HG03095 (cell line): ENCODE measurements around the gene MTO1.
"Not testable (repeated sequence)": the region's sequence is repeated elsewhere in the genome, so short reads cannot be mapped to it uniquely, and the experiment has no call there.

Experiments used
- ATAC-seq: cut with Tn5 transposase; IDR thresholded peaks from one replicate; pipeline ENCODE4 v1.9.1; 2021; ENCODE audit warnings: moderate library complexity; ENCODE audit not compliant: unreplicated experiment

The MTO1 gene, protein sequence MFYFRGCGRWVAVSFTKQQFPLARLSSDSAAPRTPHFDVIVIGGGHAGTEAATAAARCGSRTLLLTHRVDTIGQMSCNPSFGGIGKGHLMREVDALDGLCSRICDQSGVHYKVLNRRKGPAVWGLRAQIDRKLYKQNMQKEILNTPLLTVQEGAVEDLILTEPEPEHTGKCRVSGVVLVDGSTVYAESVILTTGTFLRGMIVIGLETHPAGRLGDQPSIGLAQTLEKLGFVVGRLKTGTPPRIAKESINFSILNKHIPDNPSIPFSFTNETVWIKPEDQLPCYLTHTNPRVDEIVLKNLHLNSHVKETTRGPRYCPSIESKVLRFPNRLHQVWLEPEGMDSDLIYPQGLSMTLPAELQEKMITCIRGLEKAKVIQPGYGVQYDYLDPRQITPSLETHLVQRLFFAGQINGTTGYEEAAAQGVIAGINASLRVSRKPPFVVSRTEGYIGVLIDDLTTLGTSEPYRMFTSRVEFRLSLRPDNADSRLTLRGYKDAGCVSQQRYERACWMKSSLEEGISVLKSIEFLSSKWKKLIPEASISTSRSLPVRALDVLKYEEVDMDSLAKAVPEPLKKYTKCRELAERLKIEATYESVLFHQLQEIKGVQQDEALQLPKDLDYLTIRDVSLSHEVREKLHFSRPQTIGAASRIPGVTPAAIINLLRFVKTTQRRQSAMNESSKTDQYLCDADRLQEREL

DNA sequence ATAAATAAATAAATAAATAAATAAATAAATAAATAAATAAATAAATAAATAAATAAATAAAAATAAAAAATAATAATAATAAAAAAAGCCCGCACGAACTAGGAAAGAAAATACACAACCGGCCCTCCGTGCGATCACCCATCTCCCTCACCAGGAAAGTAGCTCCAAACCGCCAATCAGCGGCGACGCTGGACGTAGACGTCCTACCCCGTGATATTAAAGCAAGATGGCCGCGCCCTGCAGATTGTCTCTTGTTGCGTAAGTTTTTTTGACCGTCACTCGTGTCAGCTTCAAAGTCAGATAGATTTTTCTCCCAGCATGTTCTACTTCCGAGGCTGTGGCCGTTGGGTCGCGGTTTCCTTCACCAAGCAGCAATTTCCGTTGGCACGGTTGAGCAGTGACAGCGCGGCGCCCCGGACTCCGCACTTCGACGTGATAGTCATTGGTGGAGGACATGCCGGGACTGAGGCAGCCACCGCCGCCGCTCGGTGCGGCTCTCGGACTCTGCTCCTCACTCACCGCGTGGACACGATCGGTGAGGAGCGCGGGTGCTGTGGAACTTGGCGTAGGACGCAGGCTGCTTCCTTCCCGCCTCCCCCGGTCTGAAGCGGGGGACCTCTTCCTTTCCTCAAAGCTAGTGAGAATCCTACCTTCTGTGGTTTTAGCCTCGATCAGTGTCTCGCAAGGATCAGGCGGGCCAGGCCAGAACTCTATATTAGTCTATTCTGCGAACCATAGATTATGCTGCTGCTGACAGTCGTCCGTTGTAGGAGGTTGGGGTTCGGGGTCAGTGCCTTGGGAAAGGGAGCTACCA, at the start of gene MTO1:
TSS of gene MTO1 (plus strand) at position 201 of the 814 bp plus-strand sequence. CDS start at position 319, 118 bp downstream.
- ATAC-seq: peak; percentile 95

- no peak for ATAC-seq
Measured at GRCh38 chr6:73413102-73413501, 48.4 kb upstream of the MTO1 start.

DNA sequence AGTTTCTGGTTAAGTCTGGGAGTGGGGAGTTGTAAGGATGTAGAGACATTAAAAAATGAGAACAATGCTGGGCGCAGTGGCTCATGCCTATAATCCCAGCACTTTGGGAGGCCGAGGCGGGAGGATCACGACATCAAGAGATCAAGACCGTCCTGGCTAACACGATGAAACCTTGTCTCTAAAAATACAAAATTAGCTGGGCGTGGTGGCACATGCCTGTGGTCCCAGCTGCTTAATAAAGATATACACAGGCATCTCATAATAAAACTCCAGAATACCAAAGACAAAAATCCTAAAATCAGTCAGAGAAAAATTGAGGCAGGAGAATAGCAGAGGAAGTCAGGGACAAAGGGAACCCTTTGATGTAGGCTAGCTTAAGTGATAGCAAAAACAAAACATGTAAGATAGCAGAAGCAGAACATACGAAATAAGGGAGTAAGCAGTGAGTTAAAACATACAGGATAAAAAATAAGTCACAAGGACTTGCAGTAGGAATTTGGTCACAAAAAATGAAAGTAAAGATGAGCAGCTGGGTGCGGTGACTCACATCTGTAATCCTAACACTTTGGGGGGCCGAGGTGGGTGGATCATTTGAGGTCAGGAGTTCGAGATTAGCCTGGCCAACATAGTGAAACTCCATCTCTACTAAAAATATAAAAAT, 43.3 kb upstream of the MTO1 start:
- no peak for ATAC-seq

DNA sequence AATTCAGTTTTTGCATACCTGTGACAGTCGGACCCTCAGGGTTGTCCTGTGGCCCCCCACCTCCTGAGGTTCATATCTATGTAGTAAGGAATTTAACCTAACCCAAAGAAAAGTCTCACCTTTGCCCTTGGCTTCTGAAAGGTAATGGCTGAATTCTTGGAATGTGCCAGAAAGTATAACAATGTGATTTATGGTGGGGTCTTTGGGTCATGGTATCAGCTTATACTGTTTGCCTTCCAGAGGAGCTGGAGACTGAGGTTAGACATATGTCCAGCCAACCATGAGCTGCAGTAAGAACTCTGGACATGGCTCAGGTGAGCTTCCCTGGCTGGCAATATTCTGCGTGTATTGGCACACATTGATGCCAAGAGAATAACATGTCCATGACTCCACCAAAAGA, 40.0 kb upstream of the MTO1 start:
- no peak for ATAC-seq

GRCh38 chr6:73435236-73435635, 26.3 kb upstream of the MTO1 start:
- ATAC-seq: no peak

DNA sequence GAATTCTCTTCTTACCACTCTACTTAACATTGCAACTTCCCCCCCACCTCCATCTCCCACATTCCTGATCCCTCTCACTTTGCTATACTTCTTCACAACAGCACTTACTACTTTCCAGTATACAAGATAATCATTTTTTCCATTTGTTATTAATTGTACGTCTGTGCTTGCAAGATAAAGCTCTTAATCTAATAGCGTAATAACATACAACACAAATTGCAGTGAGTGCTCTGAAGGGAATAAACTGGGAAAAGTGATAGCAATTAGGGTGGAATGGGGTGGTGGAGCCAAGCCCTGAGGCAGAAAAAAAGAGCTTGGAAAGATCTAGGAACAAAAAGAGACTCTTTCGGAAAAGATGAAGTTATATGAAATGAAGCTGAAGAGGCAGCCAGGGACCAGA, 18.0 kb upstream of the MTO1 start:
- ATAC-seq: no peak

- ATAC-seq: peak; percentile 54
Measured at GRCh38 chr6:73451223-73452106, 10.1 kb upstream of the MTO1 start.

GRCh38 chr6:73452107-73452461, 9.5 kb upstream of the MTO1 start, which contains the start of gene CGAS:
Gene CGAS, minus strand, starts transcription at chr6:73452297. Its CDS starts 116 bp downstream, at chr6:73452181.
- peak; percentile 73 for ATAC-seq

GRCh38 chr6:73455865-73456629, 5.5 kb upstream of the MTO1 start:
- no peak for ATAC-seq

- not testable (repeated sequence) for ATAC-seq
Measured at GRCh38 chr6:73459474-73459873, 2.1 kb upstream of the MTO1 start.

GRCh38 chr6:73460056-73460455, 1.5 kb upstream of the MTO1 start:
- no peak for ATAC-seq

DNA sequence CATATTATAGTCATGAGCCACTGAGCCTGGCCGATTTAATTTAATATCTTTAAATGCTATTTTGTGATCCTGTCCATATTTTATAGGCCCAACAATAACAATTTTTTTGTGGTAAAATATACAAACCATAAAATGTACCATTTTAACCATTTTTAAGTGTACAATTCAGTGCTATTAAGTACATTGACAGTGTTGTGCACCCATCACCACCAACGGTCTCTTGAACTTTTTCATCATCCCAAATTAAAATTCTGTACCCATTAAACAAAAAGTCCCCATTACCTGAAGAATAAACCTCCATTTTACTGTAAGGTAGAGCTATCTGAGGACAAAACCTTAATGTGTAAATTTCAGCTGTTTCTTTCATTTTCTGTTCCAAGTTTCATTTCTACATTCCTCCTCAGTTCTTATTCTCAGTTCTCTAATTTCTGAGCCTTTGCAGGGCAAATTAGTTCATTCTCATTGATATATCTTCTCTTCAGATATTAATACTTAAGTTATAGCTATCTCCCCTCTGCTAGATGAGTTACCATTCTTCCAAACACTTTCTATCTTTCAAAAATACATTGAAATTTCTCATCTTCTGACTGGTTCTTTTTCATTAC, 10.3 kb downstream of the MTO1 start:
- ATAC-seq: peak; percentile 96

- no peak for ATAC-seq
Measured at GRCh38 chr6:73476723-73477122, 15.2 kb downstream of the MTO1 start.

DNA sequence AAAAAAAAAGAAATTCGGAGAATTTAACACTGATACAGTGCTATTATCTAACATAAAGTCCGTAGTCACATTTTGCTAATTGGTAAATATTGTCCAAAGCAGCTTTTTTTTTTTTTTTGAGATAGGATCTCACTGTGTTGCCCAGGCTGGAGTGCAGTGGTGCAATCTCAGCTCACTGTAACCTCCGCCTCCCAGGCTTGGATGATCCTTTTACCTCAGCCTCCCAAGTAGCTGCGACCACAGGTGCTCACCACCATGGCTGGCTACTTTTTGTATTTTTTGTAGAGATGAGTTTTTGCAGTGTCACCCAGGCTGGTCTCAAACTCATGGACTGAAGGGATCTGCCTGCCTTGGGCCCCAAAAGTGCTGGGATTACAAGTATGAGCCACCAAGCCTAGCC, 15.9 kb downstream of the MTO1 start:
- no peak for ATAC-seq

DNA sequence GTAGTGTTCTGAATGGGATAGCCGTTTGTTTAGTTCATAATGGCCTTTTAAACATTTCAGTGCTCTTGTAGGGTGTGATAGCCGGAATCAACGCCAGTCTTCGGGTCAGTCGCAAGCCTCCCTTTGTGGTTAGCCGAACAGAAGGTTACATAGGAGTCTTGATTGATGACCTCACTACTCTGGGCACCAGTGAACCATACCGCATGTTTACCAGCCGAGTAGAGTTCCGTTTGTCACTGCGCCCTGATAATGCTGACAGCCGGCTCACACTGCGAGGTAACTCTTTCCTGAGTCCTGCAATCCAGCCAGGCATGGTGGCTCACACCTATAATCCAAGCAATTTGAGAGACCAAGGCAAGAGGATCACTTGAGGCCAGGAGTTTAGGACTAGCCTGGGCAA, 20.4 kb downstream of the MTO1 start:
- no peak for ATAC-seq

DNA sequence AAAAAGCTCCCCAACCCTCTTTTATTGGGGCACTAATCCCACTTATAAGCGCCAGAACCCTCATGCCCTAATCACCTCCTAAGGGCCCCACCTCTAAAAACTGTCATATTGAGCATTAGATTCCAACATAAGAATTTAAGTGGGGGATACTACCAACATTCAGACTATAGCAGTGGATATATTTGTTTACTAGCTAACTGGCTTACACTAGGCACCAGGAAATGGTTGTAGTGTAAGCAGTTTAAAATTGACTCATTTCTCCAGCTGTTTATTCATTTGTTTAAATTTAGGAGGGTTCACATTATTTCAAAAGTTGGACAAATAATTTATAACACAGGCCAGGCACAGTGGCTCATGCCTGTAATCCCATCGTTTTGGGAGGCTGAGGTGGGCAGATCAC, 22.9 kb downstream of the MTO1 start:
- ATAC-seq: no peak

- no peak for ATAC-seq
Measured at GRCh38 chr6:73487473-73487872, 25.9 kb downstream of the MTO1 start.

GRCh38 chr6:73491377-73491776, 29.8 kb downstream of the MTO1 start:
- ATAC-seq: no peak

GRCh38 chr6:73497915-73498314, 36.4 kb downstream of the MTO1 start:
- no peak for ATAC-seq
